Retinal pigment epithelial cell (primary cell): ENCODE data around the gene GPX6.

Experiments used
- DNase-seq: peaks from one replicate; pipeline ENCODE4 v3.0.0-alpha.2; 2010; ENCODE audit warnings: low read depth
- H3K4me3 ChIP-seq: 2 replicates; pipeline ENCODE4 v1.5.1; 2011; ENCODE audit warnings: mild to moderate bottlenecking, low read length, control low read depth, moderate library complexity
- TF ChIP-seq, protein P1 (sequence below): conservative IDR thresholded peaks from 2 replicates; pipeline ENCODE4 v1.5.1; 2011; ENCODE audit warnings: low read depth, low read length, control low read depth, inconsistent platforms

The GPX6 gene, protein sequence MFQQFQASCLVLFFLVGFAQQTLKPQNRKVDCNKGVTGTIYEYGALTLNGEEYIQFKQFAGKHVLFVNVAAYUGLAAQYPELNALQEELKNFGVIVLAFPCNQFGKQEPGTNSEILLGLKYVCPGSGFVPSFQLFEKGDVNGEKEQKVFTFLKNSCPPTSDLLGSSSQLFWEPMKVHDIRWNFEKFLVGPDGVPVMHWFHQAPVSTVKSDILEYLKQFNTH

DNA sequence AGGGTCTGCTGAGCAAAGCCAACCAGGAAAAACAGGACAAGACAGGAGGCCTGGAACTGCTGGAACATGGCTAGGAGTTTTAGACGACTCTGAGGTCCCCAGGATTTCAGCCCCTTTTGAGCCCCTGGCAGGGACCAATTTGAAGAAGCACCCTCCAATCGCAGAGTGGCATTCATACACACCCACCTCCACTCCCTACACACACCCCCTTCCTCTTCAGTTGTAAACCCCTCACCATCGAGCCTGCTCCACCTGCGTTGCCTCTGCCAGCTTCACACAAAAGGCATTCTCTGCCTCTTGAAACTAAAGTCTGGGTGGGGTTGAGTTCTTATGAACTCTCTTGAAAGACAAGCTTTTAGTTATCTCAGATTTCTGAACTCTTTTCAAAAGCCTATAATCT lies at the start of gene GPX6:
Gene GPX6, minus strand, starts transcription at position 118 of the 400 bp plus-strand sequence. Its CDS starts 50 bp downstream, at position 68.
- no peak for DNase-seq
- no peak within 1 kb of the TSS for H3K4me3 ChIP-seq
- TF ChIP-seq, protein P1, sequence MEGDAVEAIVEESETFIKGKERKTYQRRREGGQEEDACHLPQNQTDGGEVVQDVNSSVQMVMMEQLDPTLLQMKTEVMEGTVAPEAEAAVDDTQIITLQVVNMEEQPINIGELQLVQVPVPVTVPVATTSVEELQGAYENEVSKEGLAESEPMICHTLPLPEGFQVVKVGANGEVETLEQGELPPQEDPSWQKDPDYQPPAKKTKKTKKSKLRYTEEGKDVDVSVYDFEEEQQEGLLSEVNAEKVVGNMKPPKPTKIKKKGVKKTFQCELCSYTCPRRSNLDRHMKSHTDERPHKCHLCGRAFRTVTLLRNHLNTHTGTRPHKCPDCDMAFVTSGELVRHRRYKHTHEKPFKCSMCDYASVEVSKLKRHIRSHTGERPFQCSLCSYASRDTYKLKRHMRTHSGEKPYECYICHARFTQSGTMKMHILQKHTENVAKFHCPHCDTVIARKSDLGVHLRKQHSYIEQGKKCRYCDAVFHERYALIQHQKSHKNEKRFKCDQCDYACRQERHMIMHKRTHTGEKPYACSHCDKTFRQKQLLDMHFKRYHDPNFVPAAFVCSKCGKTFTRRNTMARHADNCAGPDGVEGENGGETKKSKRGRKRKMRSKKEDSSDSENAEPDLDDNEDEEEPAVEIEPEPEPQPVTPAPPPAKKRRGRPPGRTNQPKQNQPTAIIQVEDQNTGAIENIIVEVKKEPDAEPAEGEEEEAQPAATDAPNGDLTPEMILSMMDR, result no peak

DNA sequence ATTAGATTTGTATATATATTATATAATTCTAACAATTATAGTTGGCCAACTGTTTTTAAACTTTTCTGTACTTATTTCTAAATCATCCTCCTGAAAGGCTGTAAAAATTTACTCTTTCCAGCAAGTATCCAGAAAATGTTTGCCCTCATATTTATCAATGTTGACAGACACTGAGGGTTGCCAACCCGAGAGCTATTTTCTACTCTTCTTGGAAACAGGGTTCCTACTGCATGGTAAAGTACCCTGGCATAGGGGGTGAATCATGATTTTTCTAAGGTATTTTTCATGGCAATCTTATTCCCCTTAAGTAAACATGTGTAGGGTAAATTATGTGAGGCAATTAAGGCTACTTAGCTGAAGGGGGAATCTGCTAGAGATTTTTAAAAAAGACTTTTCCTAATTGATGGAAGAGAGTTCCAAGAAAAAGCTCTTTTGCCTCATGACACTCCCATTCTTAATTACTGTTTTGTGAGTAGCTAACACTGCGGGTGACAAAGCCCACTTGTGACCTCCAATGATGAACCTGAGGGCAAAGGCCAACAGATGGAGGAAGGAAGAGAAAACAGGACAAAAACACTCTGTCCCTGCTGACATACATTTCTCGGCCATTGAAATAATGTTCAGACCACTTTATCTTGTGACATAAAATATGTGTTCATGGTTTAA lies 48.0 kb upstream of the GPX6 start:
- DNase-seq, result no peak
- H3K4me3 ChIP-seq, result no peak overlapping the region
- TF ChIP-seq, protein P1, result no peak

DNA sequence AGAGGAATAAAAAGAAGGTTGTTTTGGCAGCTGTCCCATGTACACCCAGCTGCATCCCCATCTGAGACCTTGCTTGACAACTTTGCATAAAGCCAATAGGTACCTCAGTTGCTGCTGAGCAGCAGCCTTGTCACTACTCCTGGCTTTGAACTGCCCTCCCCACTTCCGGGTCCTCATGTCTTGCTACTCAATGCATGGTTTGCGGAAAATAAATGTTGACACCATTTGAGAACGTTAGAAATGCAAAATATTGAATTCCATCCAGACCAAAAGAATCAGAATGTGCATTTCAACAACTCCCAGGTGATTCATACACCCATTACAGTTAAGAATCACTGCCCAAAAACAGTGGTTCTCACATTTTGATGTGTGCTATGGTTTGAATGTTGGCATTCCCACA lies 43.0 kb upstream of the GPX6 start:
- TF ChIP-seq, protein P1, result no peak
- DNase-seq, result no peak
- H3K4me3 ChIP-seq, result no peak overlapping the region

DNA sequence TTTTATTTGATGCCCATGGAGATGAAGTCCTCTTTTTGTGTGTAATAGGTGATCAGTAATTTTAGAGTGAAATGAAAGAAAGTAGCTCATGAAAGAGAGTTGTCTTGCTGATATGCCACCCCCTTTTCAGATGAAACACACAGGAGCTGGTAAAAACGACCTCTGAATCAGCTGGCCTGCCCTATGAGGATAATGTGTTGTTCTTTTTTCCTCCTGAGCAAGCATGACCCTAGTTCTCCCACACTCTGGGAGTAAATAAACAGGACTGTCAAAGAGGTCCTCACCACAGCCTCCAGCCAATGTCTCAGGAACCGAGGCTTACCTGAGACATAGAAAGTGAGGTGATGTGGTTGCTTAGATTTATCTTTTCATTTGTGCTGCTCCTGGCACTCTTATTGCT lies 39.5 kb upstream of the GPX6 start:
- no peak for DNase-seq
- TF ChIP-seq, protein P1, result no peak
- no peak overlapping the region for H3K4me3 ChIP-seq

DNA sequence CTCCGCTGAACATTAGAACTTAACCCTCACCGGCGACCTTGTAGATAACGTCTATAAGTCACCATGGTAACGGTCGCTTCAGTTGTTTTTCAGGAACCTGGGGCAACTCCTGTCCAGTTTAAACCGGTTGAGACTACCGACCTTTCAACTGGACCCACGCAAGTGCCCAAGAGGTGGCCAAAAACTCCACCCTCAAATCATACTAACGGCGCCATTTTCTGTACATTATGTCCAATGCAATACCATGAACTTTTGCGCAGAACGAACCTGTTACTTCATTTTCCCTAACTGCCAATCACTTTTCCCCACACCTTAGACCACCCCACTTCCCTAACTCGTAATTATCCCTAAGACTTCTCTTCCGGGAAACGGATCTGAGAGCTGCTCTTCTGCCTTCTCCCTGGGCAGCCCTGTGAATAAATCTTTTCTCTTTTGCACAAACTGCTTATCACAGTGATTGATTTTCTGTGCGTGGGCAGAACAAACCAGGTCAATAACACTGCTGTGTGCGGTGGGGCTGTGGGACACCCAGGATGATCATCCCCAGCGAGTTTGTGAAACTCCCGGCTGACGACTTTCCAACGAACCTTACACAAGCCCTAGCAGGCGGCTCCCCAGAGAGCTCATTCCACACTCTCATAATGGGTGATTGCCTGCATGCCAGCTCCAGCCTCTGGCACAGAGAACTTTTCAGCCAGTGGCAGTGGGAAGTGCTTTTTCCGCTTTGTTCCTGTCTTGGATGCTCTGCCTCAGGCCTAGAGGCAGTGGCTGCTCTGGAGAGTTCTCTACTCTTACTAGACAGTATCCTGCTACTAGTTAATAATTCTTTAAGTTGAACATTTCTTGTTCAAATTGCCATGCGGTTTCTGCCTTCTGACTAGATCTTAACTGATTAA lies 38.6 kb upstream of the GPX6 start:
- H3K4me3 ChIP-seq, result peak overlapping the region; percentile 65
- no peak for DNase-seq
- TF ChIP-seq, protein P1, result no peak

DNA sequence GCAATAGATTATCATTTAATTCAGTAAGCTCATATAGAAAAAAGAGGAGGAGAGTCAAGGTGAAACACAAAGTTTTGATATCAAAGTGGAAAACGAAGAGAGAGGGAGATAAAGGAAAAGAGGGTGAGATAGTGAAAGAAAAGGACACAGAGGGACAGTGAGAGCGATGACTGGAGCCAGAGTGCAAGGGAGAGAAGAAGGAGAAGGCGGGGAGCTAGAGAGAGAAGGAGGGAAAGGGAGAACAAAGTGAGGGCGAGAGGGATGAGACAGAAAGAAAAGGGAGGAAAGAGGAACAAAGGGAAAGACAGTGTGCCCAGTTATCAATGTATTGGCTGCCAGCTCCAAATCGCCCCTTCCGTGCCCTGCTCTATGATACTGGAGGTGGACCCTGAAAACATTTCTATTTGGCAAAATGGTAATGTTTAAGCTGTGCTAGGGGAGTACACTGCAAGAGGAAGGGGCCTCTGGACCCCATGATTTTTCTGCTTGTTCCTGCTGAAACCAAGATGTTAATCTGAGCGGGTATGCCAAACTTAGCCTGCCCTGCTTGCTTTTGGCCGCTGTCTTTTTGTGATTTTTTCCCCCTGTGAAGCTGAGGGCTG lies 37.9 kb upstream of the GPX6 start:
- DNase-seq, result no peak
- H3K4me3 ChIP-seq, result peak overlapping the region; percentile 65
- TF ChIP-seq, protein P1, result no peak
